Measurements from ENCODE around the gene UGT1A8. TPM values are rescaled to one million over a fixed set of nuclear protein-coding genes. Genes with fewer than 3 reads are reported as not detected.

The UGT1A8 gene
- total RNA-seq, 1 donor from 2014 or later, result not detected

GRCh38 chr2:233764264-233764663 is 146.8 kb downstream of the UGT1A8 start:
- no peak for DNase-seq (ENCODE audit: low read depth in 2 of 2)

- DNase-seq (ENCODE audit: low read depth in 2 of 2), result no peak
Observed at GRCh38 chr2:233764761-233765160, 147.3 kb downstream of the UGT1A8 start.

- no peak for DNase-seq (ENCODE audit: low read depth in 2 of 2)
Observed at GRCh38 chr2:233766416-233766815, 149.0 kb downstream of the UGT1A8 start.

- no peak for DNase-seq (ENCODE audit: low read depth in 2 of 2)
Observed at GRCh38 chr2:233768076-233768475, 150.6 kb downstream of the UGT1A8 start.

- no peak for DNase-seq (ENCODE audit: low read depth in 2 of 2)
Observed at GRCh38 chr2:233769260-233769659, 151.8 kb downstream of the UGT1A8 start.

- no peak for DNase-seq (ENCODE audit: low read depth in 2 of 2)
Observed at GRCh38 chr2:233772153-233772552, 154.7 kb downstream of the UGT1A8 start.

- no peak for DNase-seq (ENCODE audit: low read depth in 2 of 2)
Observed at GRCh38 chr2:233772583-233772982, 155.2 kb downstream of the UGT1A8 start.

GRCh38 chr2:233773854-233774253 is 156.4 kb downstream of the UGT1A8 start:
- DNase-seq (ENCODE audit: low read depth in 2 of 2), result no peak

GRCh38 chr2:233775414-233775813 is 158.0 kb downstream of the UGT1A8 start:
- no peak for DNase-seq (ENCODE audit: low read depth in 2 of 2)

GRCh38 chr2:233778030-233778429 is 160.6 kb downstream of the UGT1A8 start, which contains the start of gene MROH2A:
Gene MROH2A (plus strand): TSS chr2:233778330. CDS start chr2:233779359, 1,029 bp downstream.
- DNase-seq (ENCODE audit: low read depth in 2 of 2), result no peak

- no peak for DNase-seq (ENCODE audit: low read depth in 2 of 2)
Observed at GRCh38 chr2:233779722-233780121, 162.3 kb downstream of the UGT1A8 start.

- no peak for DNase-seq (ENCODE audit: low read depth in 2 of 2)
Observed at GRCh38 chr2:233780771-233781170, 163.3 kb downstream of the UGT1A8 start.

GRCh38 chr2:233789554-233789953 is 172.1 kb downstream of the UGT1A8 start:
- DNase-seq (ENCODE audit: low read depth in 2 of 2), result no peak

GRCh38 chr2:233791151-233791882 is 173.9 kb downstream of the UGT1A8 start:
- no peak for DNase-seq (ENCODE audit: low read depth in 2 of 2)

GRCh38 chr2:233791883-233792329 is 174.5 kb downstream of the UGT1A8 start:
- DNase-seq (ENCODE audit: low read depth in 2 of 2), result no peak

GRCh38 chr2:233792720-233793119 is 175.3 kb downstream of the UGT1A8 start:
- no peak for DNase-seq (ENCODE audit: low read depth in 2 of 2)

GRCh38 chr2:233793465-233794127 is 176.2 kb downstream of the UGT1A8 start:
- DNase-seq (ENCODE audit: low read depth in 2 of 2), result no peak

GRCh38 chr2:233794128-233794658 is 176.8 kb downstream of the UGT1A8 start:
- no peak for DNase-seq (ENCODE audit: low read depth in 2 of 2)

- no peak for DNase-seq (ENCODE audit: low read depth in 2 of 2)
Observed at GRCh38 chr2:233795735-233796171, 178.3 kb downstream of the UGT1A8 start.

- no peak for DNase-seq (ENCODE audit: low read depth in 2 of 2)
Observed at GRCh38 chr2:233796254-233796653, 178.8 kb downstream of the UGT1A8 start.

- no peak for DNase-seq (ENCODE audit: low read depth in 2 of 2)
Observed at GRCh38 chr2:233798335-233799086, 181.1 kb downstream of the UGT1A8 start.

All from dermis microvascular lymphatic vessel endothelial cell (primary cell).